Fibroblast of villous mesenchyme (primary cell): Measurements from ENCODE around the gene CDH4. TPM values are rescaled to one million over a fixed set of nuclear protein-coding genes. Genes with fewer than 3 reads are reported as not detected.
A peak's percentile ranks its signal among the peaks of the same experiment; 100 is the strongest.

Source experiments
- DNase-seq: peaks from one replicate; pipeline ENCODE4 v3.0.0-alpha.2; 2010; ENCODE audit warnings: low read depth
- H3K4me3 ChIP-seq: 2 replicates; pipeline ENCODE4 v1.5.1; 2011; ENCODE audit warnings: low read depth, mild to moderate bottlenecking, low read length
- total RNA-seq: library from RNA; depleted of rRNA; stranded (reverse); fragments of >200 nt; gene quantifications from 2 replicates; pipeline ENCODE4 v1.2.3, GENCODE V29; 2012
- TF ChIP-seq, protein P1 (sequence below): IDR thresholded peaks from 2 replicates; pipeline ENCODE4 v1.5.1; 2012; ENCODE audit warnings: low read depth, mild to moderate bottlenecking, low read length; ENCODE audit not compliant: insufficient read depth

CDH4 gene
- total RNA-seq, 1 donor: 1.7 TPM

DNA sequence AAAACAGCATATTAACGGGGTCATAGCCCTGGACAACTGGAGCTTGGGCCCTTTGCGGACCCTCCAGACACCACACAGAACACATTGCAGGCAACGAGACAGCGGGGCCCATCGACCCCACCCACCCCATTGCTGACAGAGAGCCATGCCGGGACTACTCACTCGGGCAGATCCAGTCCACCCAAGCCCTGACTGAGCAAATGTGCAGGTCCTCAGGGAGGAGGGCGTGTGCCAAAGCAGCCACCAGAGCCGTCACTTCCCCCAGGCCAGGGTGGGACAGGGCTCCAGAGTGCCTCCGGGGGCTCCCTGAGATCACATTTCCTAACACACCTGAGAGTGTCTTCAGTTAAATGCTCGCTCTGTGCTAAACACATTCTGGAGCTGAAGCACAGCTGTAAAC lies 114.9 kb downstream of the CDH4 start:
- no peak overlapping the region for H3K4me3 ChIP-seq
- TF ChIP-seq, protein P1, sequence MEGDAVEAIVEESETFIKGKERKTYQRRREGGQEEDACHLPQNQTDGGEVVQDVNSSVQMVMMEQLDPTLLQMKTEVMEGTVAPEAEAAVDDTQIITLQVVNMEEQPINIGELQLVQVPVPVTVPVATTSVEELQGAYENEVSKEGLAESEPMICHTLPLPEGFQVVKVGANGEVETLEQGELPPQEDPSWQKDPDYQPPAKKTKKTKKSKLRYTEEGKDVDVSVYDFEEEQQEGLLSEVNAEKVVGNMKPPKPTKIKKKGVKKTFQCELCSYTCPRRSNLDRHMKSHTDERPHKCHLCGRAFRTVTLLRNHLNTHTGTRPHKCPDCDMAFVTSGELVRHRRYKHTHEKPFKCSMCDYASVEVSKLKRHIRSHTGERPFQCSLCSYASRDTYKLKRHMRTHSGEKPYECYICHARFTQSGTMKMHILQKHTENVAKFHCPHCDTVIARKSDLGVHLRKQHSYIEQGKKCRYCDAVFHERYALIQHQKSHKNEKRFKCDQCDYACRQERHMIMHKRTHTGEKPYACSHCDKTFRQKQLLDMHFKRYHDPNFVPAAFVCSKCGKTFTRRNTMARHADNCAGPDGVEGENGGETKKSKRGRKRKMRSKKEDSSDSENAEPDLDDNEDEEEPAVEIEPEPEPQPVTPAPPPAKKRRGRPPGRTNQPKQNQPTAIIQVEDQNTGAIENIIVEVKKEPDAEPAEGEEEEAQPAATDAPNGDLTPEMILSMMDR: no peak
- DNase-seq: no peak

- TF ChIP-seq, protein P1: no peak
- DNase-seq: no peak
- H3K4me3 ChIP-seq: no peak overlapping the region
Observed at GRCh38 chr20:61369731-61370520, 117.9 kb downstream of the CDH4 start.

- TF ChIP-seq, protein P1: no peak
- no peak overlapping the region for H3K4me3 ChIP-seq
- no peak for DNase-seq
Observed at GRCh38 chr20:61370841-61371303, 118.8 kb downstream of the CDH4 start.

GRCh38 chr20:61371501-61372136 lies 119.6 kb downstream of the CDH4 start:
- peak; percentile 3 for DNase-seq
- TF ChIP-seq, protein P1: no peak
- no peak overlapping the region for H3K4me3 ChIP-seq

- TF ChIP-seq, protein P1: no peak
- DNase-seq: no peak
- no peak overlapping the region for H3K4me3 ChIP-seq
Observed at GRCh38 chr20:61372137-61373054, 120.3 kb downstream of the CDH4 start.

GRCh38 chr20:61373055-61373399 lies 121.0 kb downstream of the CDH4 start:
- H3K4me3 ChIP-seq: no peak overlapping the region
- TF ChIP-seq, protein P1: no peak
- DNase-seq: no peak
